Keratinocyte (primary cell): ENCODE measurements around the gene C1orf74. TPM values are rescaled to one million over a fixed set of nuclear protein-coding genes. Genes with fewer than 3 reads are reported as not detected.

ENCODE experiments used
- DNase-seq: peaks from one replicate; pipeline ENCODE4 v3.0.0-alpha.2; 2011; ENCODE audit warnings: low read depth, missing footprints, low spot score
- FAIRE-seq: peaks from 2 replicates; lab custom pipeline; 2011; peaks lifted over from hg19 to GRCh38; lab: Jason Lieb, UNC
- H2AFZ ChIP-seq: 2 replicates; pipeline ENCODE4 v1.6.0; 2012; ENCODE audit warnings: low read length, control low read depth, inconsistent platforms; ENCODE audit not compliant: control insufficient read depth
- H3K27ac ChIP-seq: 2 replicates; pipeline ENCODE4 v1.5.1; 2011; ENCODE audit warnings: low read length; ENCODE audit not compliant: control insufficient read depth, insufficient read depth
- H3K27me3 ChIP-seq: 3 replicates; pipeline ENCODE4 v1.6.0; 2011; ENCODE audit warnings: low read length; ENCODE audit not compliant: control insufficient read depth, insufficient read depth; ENCODE audit errors: extremely low read depth
- H3K36me3 ChIP-seq, 2 experiments: 2 replicates in 1 of 2; 3 replicates in 1 of 2; pipeline ENCODE4 v1.5.1; 2011; ENCODE audit warnings: low read length in 2 of 2, mild to moderate bottlenecking in 1 of 2; ENCODE audit not compliant: control insufficient read depth in 2 of 2, insufficient read depth in 2 of 2; ENCODE audit errors: extremely low read depth in 1 of 2
- H3K4me1 ChIP-seq: 3 replicates; pipeline ENCODE4 v1.5.1; 2011; ENCODE audit warnings: low read length; ENCODE audit not compliant: control insufficient read depth, insufficient read depth; ENCODE audit errors: extremely low read depth
- H3K4me2 ChIP-seq: 3 replicates; pipeline ENCODE4 v1.6.0; 2011; ENCODE audit warnings: low read depth, low read length; ENCODE audit not compliant: control insufficient read depth, insufficient read depth; ENCODE audit errors: extremely low read depth
- H3K4me3 ChIP-seq, 3 experiments: fragments of 200-600 bp in 1 of 3; sonication (generic) in 1 of 3; 2 replicates in 2 of 3; 3 replicates in 1 of 3; pipeline ENCODE4 v1.5.1; 2011 to 2016; ENCODE audit warnings: low read length in 3 of 3, mild to moderate bottlenecking in 3 of 3, control low read depth in 2 of 3, inconsistent platforms in 1 of 3, low read depth in 1 of 3, mixed read lengths in 1 of 3, mixed run types in 1 of 3, moderate library complexity in 1 of 3; ENCODE audit not compliant: control insufficient read depth in 2 of 3, insufficient read depth in 2 of 3; ENCODE audit errors: extremely low read depth in 1 of 3
- H3K79me2 ChIP-seq: 2 replicates; pipeline ENCODE4 v1.6.0; 2012; ENCODE audit warnings: low read length; ENCODE audit not compliant: control insufficient read depth, insufficient read depth
- H3K9ac ChIP-seq: 3 replicates; pipeline ENCODE4 v1.6.0; 2011; ENCODE audit warnings: low read length; ENCODE audit not compliant: control insufficient read depth, insufficient read depth; ENCODE audit errors: extremely low read depth
- H3K9me1 ChIP-seq: 3 replicates; pipeline ENCODE4 v1.6.0; 2011; ENCODE audit warnings: low read length; ENCODE audit not compliant: control insufficient read depth, insufficient read depth; ENCODE audit errors: extremely low read depth
- H3K9me3 ChIP-seq: 2 replicates; pipeline ENCODE4 v1.5.1; 2012; ENCODE audit warnings: low read depth, low read length; ENCODE audit not compliant: control insufficient read depth
- H4K20me1 ChIP-seq: 3 replicates; pipeline ENCODE4 v1.6.0; 2011; ENCODE audit warnings: low read length; ENCODE audit not compliant: control insufficient read depth, insufficient read depth; ENCODE audit errors: extremely low read depth
- EZH2 ChIP-seq: IDR thresholded peaks from one replicate; pipeline ENCODE4 v1.6.1; 2012; ENCODE audit warnings: inconsistent platforms, mild to moderate bottlenecking, low read length, moderate library complexity
- dilution Hi-C: fragments of 300-500 bp; cut with MboI; formaldehyde crosslinking; loops from one replicate; pipeline ENCODE4 v1.7.0; 2020; ENCODE audit warnings: low sequenced_read_pairs; ENCODE audit not compliant: extremely low pct_ligation_motif_present
- polyA plus RNA-seq, 5 experiments: library from polyadenylated mRNA; depleted of rRNA in 3 of 5; stranded (reverse) in 3 of 5; stranded (forward) in 1 of 5; unstranded in 1 of 5; fragments of >200 nt; gene quantifications; 1 replicate in 1 of 5; 2 replicates in 3 of 5; 3 replicates in 1 of 5; pipeline versions ENCODE4 v1.2.1 to v1.2.3, GENCODE V29; 2011 to 2012; ENCODE audit warnings: missing spikeins in 2 of 5, low read depth in 1 of 5, low replicate concordance in 1 of 5
- TF ChIP-seq, protein P1 (sequence below), 3 experiments: IDR thresholded peaks in 1 of 3; conservative IDR thresholded peaks in 1 of 3; optimal IDR thresholded peaks in 1 of 3; 2 replicates in 2 of 3; 3 replicates in 1 of 3; pipeline versions ENCODE3 to v1.5.1; 2011; ENCODE audit warnings: low read length in 3 of 3, mild to moderate bottlenecking in 3 of 3, moderate library complexity in 2 of 3, control low read depth in 1 of 3, inconsistent platforms in 1 of 3; ENCODE audit not compliant: insufficient read depth in 2 of 3; ENCODE audit errors: extremely low read depth in 1 of 3

C1orf74 gene
- polyA plus RNA-seq, 1 donor (not counting 4 experiments of a cell fraction or from before 2014, with no cell fraction given): 58.1 TPM

DNA sequence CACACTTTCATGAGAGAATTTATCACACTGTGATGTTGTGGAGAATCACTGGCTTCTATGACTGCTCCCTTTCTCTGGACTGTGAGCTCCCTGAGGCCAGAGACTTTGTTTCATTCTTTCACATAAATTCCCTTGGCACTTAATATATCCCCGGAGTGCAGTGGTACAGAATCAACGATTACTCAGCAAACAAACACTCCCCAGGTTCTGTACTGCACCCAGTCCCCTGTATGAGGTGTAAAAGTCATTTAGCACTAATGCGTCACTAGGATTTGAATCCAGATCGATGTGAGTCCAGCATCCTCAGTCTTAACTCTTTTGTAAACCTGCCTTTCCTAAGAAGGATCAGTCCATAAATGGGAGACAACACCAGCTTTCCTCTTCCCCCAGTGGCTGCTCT is 36.6 kb upstream of the C1orf74 start:
- no peaks in the 10 kb centered on the region for H4K20me1 ChIP-seq
- no peaks in the 10 kb centered on the region for H3K36me3 ChIP-seq
- no peaks in the 10 kb centered on the region for H3K9me3 ChIP-seq
- no peaks in the 10 kb centered on the region for H3K27me3 ChIP-seq
- peak overlapping the region; percentile 29 for H3K27ac ChIP-seq
- peaks cover 55% of the 10 kb centered on the region for H3K4me1 ChIP-seq
- H3K9ac ChIP-seq: no peak overlapping the region
- DNase-seq: no peak
- H3K4me3 ChIP-seq: no peak overlapping the region
- TF ChIP-seq, protein P1, sequence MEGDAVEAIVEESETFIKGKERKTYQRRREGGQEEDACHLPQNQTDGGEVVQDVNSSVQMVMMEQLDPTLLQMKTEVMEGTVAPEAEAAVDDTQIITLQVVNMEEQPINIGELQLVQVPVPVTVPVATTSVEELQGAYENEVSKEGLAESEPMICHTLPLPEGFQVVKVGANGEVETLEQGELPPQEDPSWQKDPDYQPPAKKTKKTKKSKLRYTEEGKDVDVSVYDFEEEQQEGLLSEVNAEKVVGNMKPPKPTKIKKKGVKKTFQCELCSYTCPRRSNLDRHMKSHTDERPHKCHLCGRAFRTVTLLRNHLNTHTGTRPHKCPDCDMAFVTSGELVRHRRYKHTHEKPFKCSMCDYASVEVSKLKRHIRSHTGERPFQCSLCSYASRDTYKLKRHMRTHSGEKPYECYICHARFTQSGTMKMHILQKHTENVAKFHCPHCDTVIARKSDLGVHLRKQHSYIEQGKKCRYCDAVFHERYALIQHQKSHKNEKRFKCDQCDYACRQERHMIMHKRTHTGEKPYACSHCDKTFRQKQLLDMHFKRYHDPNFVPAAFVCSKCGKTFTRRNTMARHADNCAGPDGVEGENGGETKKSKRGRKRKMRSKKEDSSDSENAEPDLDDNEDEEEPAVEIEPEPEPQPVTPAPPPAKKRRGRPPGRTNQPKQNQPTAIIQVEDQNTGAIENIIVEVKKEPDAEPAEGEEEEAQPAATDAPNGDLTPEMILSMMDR (optimal IDR thresholded peaks at IDR 0.05 in 1 of 3, IDR thresholded peaks at IDR 0.05 in 1 of 3, conservative IDR thresholded peaks at IDR 0.05 in 1 of 3; ENCODE audit: extremely low read depth in 1 of 3, insufficient read depth in 2 of 3, low read length in 3 of 3): no peak
- no peak for TF ChIP-seq EZH2
- no peak overlapping the region for H3K4me2 ChIP-seq
- no peak for FAIRE-seq
- no peaks in the 10 kb centered on the region for H3K9me1 ChIP-seq
- dilution Hi-C loops: no loop called here
- no peak overlapping the region for H2AFZ ChIP-seq
- no peaks in the 10 kb centered on the region for H3K79me2 ChIP-seq

DNA sequence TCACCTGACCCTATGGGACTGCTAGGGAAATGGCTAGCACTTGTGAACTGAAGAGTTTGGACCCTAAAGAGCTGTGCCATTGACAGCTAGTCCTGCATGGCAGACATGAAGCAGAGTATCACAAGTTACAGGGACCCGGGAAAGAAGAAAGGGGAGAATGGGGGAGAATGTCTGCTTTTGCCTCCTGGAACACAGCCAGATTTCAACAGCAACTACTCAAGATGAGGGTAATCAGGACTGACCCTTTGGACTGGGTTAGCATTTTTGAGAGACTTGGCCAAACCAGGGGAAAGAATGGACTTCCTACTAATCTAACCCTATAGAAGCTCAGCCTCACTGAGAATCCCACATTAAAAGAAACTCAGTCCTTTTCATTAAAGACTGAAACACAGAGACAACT is 34.7 kb upstream of the C1orf74 start:
- H3K4me1 ChIP-seq: peaks cover 53% of the 10 kb centered on the region
- no peaks in the 10 kb centered on the region for H3K9me1 ChIP-seq
- no peak overlapping the region for H3K4me2 ChIP-seq
- no peak overlapping the region for H3K27ac ChIP-seq
- H3K4me3 ChIP-seq: no peak overlapping the region
- dilution Hi-C loops: no loop called here
- H3K79me2 ChIP-seq: no peaks in the 10 kb centered on the region
- DNase-seq (no peak), FAIRE-seq (no peak)
- H3K27me3 ChIP-seq: no peaks in the 10 kb centered on the region
- H4K20me1 ChIP-seq: no peaks in the 10 kb centered on the region
- no peaks in the 10 kb centered on the region for H3K9me3 ChIP-seq
- TF ChIP-seq, protein P1 (optimal IDR thresholded peaks at IDR 0.05 in 1 of 3, IDR thresholded peaks at IDR 0.05 in 1 of 3, conservative IDR thresholded peaks at IDR 0.05 in 1 of 3; ENCODE audit: extremely low read depth in 1 of 3, insufficient read depth in 2 of 3, low read length in 3 of 3): no peak
- TF ChIP-seq EZH2: no peak
- no peak overlapping the region for H2AFZ ChIP-seq
- no peak overlapping the region for H3K9ac ChIP-seq
- no peaks in the 10 kb centered on the region for H3K36me3 ChIP-seq
